HepG2 (cell line): ENCODE results near the gene CCT8. TPM values are rescaled to one million over a fixed set of nuclear protein-coding genes. Genes with fewer than 3 reads are reported as not detected.

Experiments
- ATAC-seq: fragments of 200-7000 bp; cut with Tn5 transposase; 3 replicates; pipeline ENCODE4 v1.9.1; 2020; ENCODE audit warnings: mild to moderate bottlenecking, moderate library complexity
- BruUV-seq: library from RNA; stranded (reverse); fragments of 400-500 nt; replicated peaks from 2 replicates; lab custom pipeline; 2021; lab: Mats Ljungman, UMichigan
- CTCF ChIA-PET: fragments of 300-600 bp; formaldehyde crosslinking; extraction: SDS; loops from one replicate; lab custom pipeline; 2021; ENCODE audit warnings: low total read pairs, inconsistent platforms, low intra/inter-chr PET ratio; lab: Yijun Ruan, JAX
- POLR2A ChIA-PET: fragments of 350-600 bp; sonication (Branson Sonifier 250); formaldehyde crosslinking; loops from one replicate; lab custom pipeline; 2020; ENCODE audit warnings: antibody characterized with exemption, inconsistent platforms; lab: Yijun Ruan, JAX
- DNase-seq: peaks from one replicate; pipeline ENCODE4 v3.0.0-alpha.2; 2015; ENCODE audit warnings: low spot score
- FAIRE-seq: peaks from 3 replicates; lab custom pipeline; 2011; peaks lifted over from hg19 to GRCh38; lab: Jason Lieb, UNC
- H2AFZ ChIP-seq: one replicate; pipeline ENCODE4 v1.6.1; 2011; ENCODE audit warnings: low read length, inconsistent platforms
- H3K27ac ChIP-seq: fragments of 300-600 bp; 3 replicates; pipeline ENCODE4 v1.8.0; 2011; ENCODE audit warnings: mixed run types, mild to moderate bottlenecking, mixed read lengths, low read length, inconsistent platforms; ENCODE audit not compliant: insufficient read depth; ENCODE audit errors: extremely low read length
- H3K27me3 ChIP-seq, 2 experiments: fragments of 200-600 bp in 1 of 2; 2 replicates in 1 of 2; 3 replicates in 1 of 2; pipeline versions ENCODE4 v1.6.0 to v1.8.0; 2011; ENCODE audit warnings: low read length in 2 of 2, mild to moderate bottlenecking in 2 of 2, moderate library complexity in 2 of 2, inconsistent platforms in 1 of 2; ENCODE audit not compliant: insufficient read depth in 2 of 2, control insufficient read depth in 1 of 2
- H3K36me3 ChIP-seq, 2 experiments: fragments of 200-600 bp in 1 of 2; replicated peaks in 1 of 2; 2 replicates in 1 of 2; 3 replicates in 1 of 2; pipeline versions ENCODE4 v1.5.1 to v1.8.0; 2011; ENCODE audit warnings: low read length in 2 of 2, inconsistent platforms in 1 of 2; ENCODE audit not compliant: insufficient read depth in 2 of 2, control insufficient read depth in 1 of 2
- H3K4me1 ChIP-seq: 2 replicates; pipeline ENCODE4 v1.5.1; 2012; ENCODE audit warnings: low read length, inconsistent platforms; ENCODE audit not compliant: insufficient read depth
- H3K4me2 ChIP-seq: 2 replicates; pipeline ENCODE4 v1.6.0; 2011; ENCODE audit warnings: low read depth, low read length, inconsistent platforms
- H3K4me3 ChIP-seq, 3 experiments: fragments of 200-600 bp in 1 of 3; sonication (generic), shearing (Covaris generic) in 1 of 3; replicated peaks in 1 of 3; 2 replicates each; pipeline ENCODE4 v1.5.1; 2011 to 2016; ENCODE audit warnings: low read length in 3 of 3, inconsistent platforms in 2 of 3, low read depth in 2 of 3, mild to moderate bottlenecking in 2 of 3, control low read depth in 1 of 3, mixed read lengths in 1 of 3; ENCODE audit not compliant: insufficient read depth in 1 of 3
- H3K79me2 ChIP-seq: one replicate; pipeline ENCODE4 v1.6.1; 2011; ENCODE audit warnings: low read length, inconsistent platforms; ENCODE audit not compliant: insufficient read depth
- H3K9ac ChIP-seq: 2 replicates; pipeline ENCODE4 v1.6.0; 2011; ENCODE audit warnings: mild to moderate bottlenecking, low read depth, low read length, inconsistent platforms; ENCODE audit not compliant: insufficient read depth
- H3K9me3 ChIP-seq: 2 replicates; pipeline ENCODE4 v1.5.1; 2012; ENCODE audit warnings: mild to moderate bottlenecking, low read length
- H4K20me1 ChIP-seq: 2 replicates; pipeline ENCODE4 v1.6.0; 2011; ENCODE audit warnings: inconsistent platforms, mild to moderate bottlenecking, low read length, moderate library complexity; ENCODE audit not compliant: insufficient read depth
- ARID3A ChIP-seq: IDR thresholded peaks from 2 replicates; pipeline ENCODE4 v1.6.1; 2012; ENCODE audit warnings: low read depth, low read length, improper control_type of control experiment
- ATF7-NPFF ChIP-seq: sonication (generic); formaldehyde crosslinking; IDR thresholded peaks from 2 replicates; pipeline ENCODE4 v1.8.1; 2023; ENCODE audit warnings: mild to moderate bottlenecking, low read depth, missing genetic modification reagents, moderate library complexity
- MNT ChIP-seq: fragments of 450-650 bp; IDR thresholded peaks from 2 replicates; pipeline ENCODE4 v1.6.1; 2016
- ZNF34 ChIP-seq: sonication (generic); formaldehyde crosslinking; IDR thresholded peaks from 2 replicates; pipeline ENCODE4 v1.4.0; 2020; ENCODE audit warnings: mild to moderate bottlenecking, missing genetic modification reagents, borderline replicate concordance
- ZNF576 ChIP-seq: sonication (generic); formaldehyde crosslinking; IDR thresholded peaks from 2 replicates; pipeline ENCODE4 v1.4.0; 2020; ENCODE audit warnings: mild to moderate bottlenecking, missing genetic modification reagents
- WGBS: methylation state at CpG from one replicate; pipeline ENCODE4 v1.1.6; 2017; ENCODE audit warnings: low lambda C conversion rate; 5-methylcytosine and 5-hydroxymethylcytosine counted together
- in situ Hi-C: cut with HindIII; loops from 2 replicates; pipeline ENCODE4 v1.10.0; 2017; ENCODE audit warnings: low pct_unique_long_range_greater_than_20kb; ENCODE audit not compliant: extremely low pct_ligation_motif_present
- intact Hi-C: fragments of 100-400 bp; cut with micrococcal nuclease; formaldehyde crosslinking; loops from one replicate; pipeline ENCODE4 v1.10.0; 2022; ENCODE audit not compliant: unreplicated experiment
- polyA plus RNA-seq, 8 experiments: library from polyadenylated mRNA; depleted of rRNA in 3 of 8; stranded (reverse) in 7 of 8; unstranded in 1 of 8; fragments of >200 nt; fragmentation: Illumina TruSeq in 4 of 8; extraction: Trizol in 4 of 8; gene quantifications; 2 replicates each; pipeline versions ENCODE4 v1.2.1 to v1.2.3, GENCODE V29; 2011 to 2016; ENCODE audit warnings: low read depth in 4 of 8, missing spikeins in 1 of 8, mixed read lengths in 1 of 8; ENCODE audit not compliant: insufficient read depth in 1 of 8
- total RNA-seq, 5 experiments: library from RNA; depleted of rRNA; stranded (reverse); fragments of >200 nt; fragmentation: Illumina TruSeq; extraction: Trizol; gene quantifications; 2 replicates each; pipeline ENCODE4 v1.2.3, GENCODE V29; 2016; ENCODE audit warnings: low read depth in 1 of 5

CCT8 gene
- total and polyA plus RNA-seq, 2 of the 13 experiments (the other 11 are each of a cell fraction or from before 2014, with no cell fraction given): 127 to 325 TPM

- in situ Hi-C loops (loop anchor here (5.0 to 25.0 kb wide), 3 partner anchors 271 to 1991 kb away; no protein-coding TSS in a partner anchor), intact Hi-C loops (loop anchor here (10.0 kb wide), 1 partner anchor 378 kb away; no protein-coding TSS in a partner anchor)
- no peak overlapping the region for H2AFZ ChIP-seq
- H4K20me1 ChIP-seq: no peaks in the 10 kb centered on the region
- H3K27ac ChIP-seq: no peak overlapping the region
- 58% methylated on average over 8 of the region's 8 CpGs for WGBS
- DNase-seq (no peak), ATAC-seq (no peak), FAIRE-seq (no peak)
- H3K4me1 ChIP-seq: peaks cover 16% of the 10 kb centered on the region
- H3K9me3 ChIP-seq: no peaks in the 10 kb centered on the region
- BruUV-seq: no TSS peak
- H3K36me3 ChIP-seq: no peaks in the 10 kb centered on the region
- H3K4me2 ChIP-seq: no peak overlapping the region
- no peak overlapping the region for H3K9ac ChIP-seq
- H3K4me3 ChIP-seq: no peak overlapping the region
- no peaks in the 10 kb centered on the region for H3K27me3 ChIP-seq
- TF ChIP-seq ZNF34 (no peak), ATF7-NPFF (no peak), ARID3A (no peak), ZNF576 (CRISPR knock-in tag) (no peak), MNT (no peak)
- ChIA-PET CTCF (no interaction called here), POLR2A (no interaction called here)
- no peaks in the 10 kb centered on the region for H3K79me2 ChIP-seq
Measured at GRCh38 chr21:29096218-29097015, 23.0 kb upstream of the CCT8 start.
